GM21447 (cell line): ENCODE data around the gene HOXC5.

Experiments
- ATAC-seq: cut with Tn5 transposase; IDR thresholded peaks from one replicate; pipeline ENCODE4 v1.9.1; 2021; ENCODE audit not compliant: unreplicated experiment

The HOXC5 gene

DNA sequence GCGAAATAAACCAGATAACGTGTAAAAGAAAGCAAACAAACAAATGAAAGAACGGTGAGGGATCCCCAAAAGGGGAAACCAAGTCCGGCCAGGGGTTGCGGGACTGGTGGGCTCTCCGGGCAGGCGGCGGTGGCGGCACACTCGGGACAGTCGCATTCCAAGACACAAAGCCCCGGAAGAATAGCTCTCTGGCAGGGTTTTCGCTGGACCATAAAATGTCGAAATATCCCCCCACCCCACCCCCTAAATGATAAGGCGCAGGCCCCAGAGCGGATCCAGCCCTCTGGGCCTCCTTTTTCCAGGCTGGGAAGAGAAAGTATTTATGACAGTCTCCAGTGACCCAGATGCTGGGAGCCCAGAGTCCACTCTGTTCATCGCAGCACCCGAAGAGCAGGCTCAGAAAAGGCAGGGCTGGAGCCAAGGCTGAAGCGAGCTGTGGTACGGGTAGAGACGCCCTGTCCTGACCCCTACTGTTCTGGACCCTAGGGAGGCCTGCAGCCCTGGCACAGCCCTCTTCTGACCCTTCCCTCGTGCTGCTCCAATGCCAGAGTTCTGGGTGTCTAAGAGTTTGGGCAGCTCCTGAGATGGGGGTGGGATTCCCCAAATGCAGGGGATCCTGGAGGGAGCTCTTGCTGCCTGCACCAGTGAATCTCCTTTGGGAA, 26.2 kb upstream of the HOXC5 start:
- no peak for ATAC-seq

DNA sequence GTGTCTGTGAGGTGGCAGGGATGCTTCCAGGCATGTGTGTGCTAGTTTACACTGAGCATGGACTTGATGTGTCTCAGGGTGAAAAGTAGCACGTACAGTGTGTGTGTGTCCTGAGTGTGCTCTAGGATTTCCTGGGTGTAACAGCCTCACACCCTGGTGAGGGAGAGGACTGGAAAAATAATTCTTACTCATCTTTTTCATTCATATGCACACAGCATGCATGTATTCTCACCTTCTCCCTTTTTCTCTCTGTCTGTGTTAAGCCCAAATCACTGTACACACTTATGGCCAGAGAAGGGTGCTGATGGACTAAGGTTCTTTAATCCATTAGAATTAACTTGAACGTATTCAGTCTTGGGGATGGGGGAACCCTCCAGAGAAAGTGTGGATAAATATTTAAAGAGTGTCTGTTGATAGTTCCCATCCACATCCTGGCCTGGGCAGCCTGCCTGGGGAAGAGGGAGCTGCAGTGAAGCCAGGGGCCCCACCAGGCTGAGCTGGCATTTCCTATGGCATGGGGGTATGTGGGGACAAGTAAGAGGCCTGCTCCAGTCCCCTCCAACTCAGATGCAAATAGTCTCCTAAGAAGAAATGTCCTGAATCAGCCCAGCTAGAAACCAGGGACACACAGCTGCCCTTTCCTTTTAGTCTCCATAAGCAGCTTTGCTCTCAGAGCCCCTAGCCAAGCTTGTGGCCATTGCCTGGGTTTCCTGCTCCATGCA, 25.2 kb upstream of the HOXC5 start:
- no peak for ATAC-seq

DNA sequence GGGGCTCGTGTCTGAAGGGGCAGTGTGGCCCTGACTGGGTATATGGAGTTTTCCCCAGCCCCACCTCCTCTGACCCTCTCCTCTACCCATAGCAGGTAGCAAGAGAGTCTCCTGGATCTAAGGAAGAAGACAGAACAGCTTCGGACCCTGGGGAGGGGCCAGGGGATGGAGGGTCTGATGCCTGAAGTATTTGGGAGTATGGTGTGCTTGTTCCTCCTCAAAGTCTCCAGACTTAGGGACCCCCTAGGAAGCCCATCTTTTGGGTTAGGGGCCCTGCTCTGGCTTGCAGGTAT, 24.6 kb upstream of the HOXC5 start:
- no peak for ATAC-seq

DNA sequence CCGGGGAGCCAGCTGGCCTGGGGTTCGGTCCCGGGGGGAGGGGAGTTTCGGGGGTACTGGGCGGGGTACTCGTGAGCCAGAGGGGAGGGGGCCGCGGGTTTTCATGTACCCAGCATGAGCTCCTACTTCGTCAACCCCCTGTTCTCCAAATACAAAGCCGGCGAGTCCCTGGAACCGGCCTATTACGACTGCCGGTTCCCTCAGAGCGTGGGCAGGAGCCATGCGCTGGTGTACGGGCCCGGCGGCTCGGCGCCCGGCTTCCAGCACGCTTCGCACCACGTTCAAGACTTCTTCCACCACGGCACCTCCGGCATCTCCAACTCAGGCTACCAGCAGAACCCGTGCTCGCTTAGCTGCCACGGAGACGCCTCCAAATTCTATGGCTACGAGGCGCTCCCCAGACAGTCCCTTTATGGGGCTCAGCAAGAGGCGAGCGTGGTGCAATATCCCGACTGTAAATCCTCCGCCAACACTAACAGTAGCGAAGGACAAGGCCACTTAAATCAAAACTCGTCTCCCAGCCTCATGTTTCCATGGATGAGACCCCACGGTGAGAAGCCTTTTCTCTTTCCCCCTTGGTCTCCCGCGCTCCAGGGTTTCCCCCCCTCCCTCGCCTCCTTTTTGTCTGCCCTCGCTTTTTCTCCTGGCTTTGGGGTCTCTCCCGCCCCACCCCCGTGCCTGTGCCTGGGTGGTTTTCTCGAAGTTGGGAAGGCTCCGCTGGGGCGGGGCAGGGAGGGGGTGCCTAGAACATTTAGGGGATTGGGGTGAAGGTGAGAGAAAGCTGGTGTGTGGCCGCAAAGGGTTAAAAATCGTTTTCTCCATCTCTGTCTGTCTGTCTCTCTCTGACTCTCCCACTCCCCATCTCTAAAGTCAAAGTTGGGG, 23.4 kb upstream of the HOXC5 start:
- ATAC-seq, result no peak

DNA sequence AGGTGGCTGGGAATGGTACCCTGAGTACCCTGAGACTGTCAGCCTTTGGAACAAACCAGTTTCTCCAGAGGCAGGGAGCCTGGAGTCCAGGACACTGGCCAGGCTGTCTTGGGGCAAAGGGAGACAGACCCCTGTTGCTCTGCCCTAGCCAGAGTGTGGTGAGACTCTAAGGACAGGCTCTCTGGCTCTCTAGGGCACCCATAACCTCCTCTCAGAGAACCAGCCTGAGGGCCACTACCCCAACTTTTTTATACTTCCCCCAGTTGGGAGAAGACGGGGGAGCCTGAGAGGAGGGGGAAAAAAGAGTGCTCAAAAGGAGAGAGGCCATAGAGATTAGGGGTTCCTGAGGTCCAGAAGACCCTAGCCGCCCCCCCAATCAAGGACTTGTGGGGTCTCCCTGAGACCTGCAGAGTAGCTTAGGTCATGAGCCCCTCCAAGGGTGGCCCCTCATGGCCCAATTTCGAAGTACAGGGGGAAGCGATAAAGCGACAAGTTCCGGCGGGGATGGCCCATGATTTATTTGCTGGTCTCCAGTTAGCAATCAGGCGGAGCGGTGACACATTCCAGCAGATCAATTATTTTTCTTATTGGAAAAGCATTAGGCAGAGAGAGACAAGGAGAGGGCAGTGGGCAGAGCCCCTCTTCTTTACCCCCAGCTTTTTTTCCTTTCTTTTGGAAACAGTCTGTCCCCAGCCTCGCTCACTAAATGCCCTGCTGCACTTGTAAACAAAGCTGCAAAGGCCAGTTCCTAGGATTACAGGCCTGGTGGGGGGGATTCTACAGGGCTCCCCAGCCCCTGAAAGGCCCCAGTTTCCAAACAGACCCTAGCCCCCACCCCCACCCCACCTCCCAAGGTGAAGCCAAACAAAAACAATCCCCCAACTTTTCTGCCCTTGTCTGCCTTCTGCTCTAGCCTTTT, 22.5 kb upstream of the HOXC5 start:
- ATAC-seq, result no peak

DNA sequence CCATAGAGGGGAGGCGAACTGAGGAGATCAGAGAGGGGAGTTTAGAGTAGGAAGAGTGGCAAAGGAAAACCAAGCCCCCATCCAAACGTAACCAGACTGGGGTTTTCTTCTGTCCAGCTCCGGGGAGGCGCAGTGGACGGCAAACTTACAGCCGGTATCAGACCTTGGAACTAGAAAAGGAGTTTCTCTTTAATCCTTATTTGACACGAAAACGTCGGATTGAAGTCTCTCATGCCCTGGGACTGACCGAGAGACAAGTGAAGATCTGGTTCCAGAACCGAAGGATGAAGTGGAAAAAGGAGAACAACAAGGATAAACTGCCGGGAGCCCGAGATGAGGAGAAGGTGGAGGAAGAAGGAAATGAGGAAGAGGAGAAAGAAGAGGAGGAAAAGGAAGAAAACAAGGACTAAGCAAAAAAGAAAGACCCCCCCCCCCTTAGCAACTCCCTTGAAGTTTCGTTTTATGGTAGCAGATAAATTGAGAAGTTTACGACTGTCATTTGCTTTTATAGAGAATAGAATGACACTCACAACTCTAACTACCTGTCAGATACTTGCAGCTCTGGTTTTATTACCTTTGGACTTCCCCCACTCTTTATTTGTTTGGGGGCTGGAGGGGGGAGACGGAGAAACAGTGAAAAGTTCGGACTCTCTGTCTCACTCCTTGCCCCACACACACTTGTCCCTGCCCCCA, 21.7 kb upstream of the HOXC5 start:
- no peak for ATAC-seq

DNA sequence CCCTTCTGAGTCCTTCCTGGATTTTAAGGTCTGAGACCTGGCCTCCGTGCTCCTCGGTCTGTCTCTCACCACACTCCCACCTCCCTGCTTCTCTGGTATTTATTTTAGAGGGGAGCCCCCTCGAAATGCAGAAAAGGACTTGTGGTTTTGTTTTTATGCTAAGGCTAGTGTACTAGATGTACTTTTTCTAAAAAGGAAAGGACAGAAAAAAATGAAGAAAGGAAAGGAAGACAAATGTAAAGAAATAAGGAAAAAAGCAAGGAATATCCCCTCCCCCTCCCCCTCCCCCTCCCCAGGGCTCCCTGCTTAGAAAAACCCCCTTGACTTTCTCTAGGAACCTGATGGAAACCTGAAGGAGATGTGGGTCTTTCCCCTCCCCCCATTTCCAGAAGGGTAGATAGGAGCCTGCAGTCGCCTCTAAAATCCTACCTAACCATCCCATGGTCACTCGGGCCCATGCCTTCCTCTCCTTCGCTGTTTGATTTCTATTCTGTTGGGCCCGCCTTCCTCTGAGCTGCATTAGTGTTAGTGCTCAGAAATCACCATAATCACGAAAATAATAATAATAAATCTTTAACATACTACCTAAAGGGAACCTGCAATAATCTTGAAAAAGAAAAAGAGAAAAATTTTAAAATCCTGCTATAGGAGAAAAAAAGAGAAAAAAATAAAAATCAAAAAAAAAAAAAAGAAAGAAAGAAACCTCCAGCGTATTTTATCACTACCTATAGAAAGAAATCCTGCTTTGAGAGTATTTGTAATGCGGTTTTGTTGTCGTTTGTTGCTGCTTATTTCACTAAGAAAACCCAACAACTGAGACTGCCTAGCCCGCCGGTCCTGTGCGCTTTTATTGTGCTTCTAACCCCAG, 21.0 kb upstream of the HOXC5 start:
- ATAC-seq, result no peak

DNA sequence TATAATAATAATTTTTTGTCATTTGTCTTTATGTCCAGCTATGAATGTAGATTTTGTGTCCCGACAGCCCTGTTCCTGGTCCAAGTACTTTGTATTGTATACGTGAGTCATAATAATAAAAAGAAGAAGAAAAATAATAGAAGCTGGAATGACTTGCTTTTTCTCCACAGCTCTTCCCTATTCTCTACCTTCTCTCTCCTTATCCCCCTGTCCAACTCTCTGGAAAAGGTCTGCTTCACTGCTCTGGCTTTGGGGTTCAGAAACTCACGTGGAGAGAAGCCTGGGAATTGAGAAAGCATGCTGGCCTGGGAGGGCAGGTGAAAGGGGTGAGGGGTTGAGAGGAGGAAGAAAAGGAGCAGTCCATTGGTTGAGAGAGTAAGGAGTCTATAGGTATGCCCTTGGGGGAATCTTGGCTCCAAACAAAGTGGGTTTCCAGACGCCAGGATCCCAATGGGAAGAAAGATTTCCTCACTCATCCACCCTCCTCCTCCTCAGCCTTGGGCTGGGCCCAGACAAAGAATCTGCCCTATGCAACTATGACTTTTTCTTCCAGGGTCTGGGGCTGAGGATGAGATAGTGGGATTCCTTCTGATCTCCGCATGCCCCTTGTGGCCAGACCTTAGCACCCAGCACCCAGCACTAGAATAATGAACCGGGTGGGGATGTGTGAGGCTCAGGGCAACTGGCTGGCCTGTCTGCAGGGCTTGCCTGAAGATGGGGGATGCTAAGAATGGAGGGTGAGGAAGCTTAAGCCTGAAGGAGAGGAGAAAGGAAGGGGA, 20.0 kb upstream of the HOXC5 start:
- no peak for ATAC-seq

DNA sequence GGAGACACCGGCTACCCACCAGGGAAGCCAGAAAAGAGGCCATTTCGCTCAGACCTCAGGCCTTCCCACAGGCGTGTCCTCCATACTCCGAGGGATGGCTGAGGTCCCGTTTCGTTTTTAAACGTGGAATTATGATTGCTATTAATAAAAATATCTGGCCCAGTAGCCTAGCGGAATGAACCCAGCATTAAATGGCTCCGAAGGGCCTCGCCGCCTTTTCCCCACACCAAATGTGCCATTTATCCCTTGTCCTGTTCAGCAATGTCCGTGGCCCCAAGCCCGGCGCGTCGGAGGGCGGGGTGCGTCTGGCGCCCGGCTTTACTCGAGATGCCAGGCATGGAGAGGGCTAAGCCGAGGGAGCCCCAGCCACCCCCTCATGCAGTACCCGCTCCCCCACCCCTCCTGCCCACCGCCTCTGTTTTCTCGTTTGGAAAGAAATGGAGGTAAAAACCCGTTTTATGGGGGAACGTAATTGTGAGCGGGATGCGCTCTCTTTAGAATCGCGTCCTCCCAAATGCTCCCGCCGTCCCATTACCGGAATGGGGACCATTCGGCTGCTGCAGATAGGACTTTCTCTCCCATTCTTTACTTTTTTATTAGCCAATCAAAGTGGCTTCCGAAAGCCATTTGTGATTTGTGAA, 18.4 kb upstream of the HOXC5 start:
- no peak for ATAC-seq

DNA sequence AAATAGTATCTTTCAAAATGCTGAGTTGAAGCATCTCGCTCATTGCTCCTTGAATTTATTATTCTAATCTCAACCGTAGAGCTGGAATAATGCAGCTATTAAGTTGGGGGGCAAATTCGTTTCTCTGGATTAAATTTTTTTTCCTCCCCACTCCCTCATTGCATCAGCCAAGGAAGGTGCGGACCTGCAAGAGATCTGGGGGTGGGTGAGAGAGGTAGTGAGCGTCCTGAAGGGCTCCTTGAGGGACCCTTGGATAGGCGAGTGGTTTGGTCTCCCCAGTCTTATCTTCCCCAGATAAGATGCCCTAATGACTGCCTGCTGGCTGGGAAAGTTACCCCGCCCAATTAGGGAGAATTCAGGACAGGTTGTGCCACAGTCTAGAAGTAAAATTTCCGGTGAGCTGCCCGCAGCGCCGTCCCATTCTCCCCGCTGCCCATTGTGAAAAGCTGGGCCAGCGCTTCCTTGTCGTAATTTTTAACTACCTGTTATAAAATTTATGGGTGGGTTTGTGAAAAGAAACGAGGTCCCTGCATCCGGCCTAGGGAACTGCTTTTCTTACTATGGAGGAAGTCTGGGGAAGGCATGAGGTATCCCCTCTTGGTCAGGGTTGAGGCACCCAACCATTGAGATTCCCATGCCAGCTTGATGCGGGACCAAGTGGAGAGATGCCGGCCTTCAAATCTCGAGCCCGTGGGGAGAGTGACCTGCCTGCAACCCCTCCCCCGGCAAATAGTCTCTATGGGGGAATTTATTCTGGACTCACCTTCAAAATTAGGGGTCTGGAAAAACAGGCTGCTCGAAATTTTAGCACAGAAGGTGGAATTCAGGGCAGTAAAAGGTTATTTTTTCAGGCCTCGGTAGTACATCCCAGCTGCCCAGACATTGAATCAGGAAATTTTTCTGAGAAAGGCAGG, 17.6 kb upstream of the HOXC5 start:
- no peak for ATAC-seq

DNA sequence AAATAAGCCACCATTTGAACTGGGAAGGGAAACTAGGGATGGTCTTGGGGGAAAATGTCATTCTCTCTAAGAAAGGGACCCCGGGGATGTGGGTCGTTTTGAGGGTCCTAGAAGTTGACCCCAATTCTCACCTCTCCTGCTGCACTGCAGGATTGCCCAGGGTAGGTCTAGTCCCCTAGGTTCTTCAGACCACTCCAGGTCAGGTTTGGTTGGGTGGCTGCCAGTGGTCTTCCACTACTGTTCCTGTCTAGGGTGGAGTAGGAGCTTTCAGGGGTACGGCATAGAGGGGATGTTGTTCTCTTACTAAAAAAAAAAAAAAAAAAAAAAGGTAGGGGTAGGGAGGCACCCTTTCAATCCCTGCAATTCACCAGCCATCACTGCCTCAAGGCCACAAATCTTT, 16.8 kb upstream of the HOXC5 start:
- no peak for ATAC-seq

DNA sequence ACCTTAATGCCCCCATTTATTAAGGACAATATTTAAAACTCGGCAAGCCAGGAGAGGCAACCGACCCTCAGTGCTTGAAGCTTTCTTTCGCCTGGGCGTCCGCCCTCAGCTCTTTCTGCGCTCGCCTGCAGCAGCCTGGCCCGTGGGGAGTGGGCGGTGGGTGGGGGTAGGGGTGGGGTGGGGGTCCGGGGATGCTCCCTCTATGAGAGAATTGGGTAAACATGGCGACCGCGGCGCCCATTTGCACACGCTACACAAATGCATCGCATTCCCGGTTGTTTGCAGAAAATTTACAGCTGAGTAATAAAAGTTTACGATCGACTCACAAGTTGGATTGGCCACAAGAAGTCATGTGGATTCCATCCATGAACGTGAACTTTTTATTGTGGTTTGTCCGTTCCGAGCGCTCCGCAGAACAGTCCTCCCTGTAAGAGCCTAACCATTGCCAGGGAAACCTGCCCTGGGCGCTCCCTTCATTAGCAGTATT, 16.3 kb upstream of the HOXC5 start:
- ATAC-seq, result no peak

DNA sequence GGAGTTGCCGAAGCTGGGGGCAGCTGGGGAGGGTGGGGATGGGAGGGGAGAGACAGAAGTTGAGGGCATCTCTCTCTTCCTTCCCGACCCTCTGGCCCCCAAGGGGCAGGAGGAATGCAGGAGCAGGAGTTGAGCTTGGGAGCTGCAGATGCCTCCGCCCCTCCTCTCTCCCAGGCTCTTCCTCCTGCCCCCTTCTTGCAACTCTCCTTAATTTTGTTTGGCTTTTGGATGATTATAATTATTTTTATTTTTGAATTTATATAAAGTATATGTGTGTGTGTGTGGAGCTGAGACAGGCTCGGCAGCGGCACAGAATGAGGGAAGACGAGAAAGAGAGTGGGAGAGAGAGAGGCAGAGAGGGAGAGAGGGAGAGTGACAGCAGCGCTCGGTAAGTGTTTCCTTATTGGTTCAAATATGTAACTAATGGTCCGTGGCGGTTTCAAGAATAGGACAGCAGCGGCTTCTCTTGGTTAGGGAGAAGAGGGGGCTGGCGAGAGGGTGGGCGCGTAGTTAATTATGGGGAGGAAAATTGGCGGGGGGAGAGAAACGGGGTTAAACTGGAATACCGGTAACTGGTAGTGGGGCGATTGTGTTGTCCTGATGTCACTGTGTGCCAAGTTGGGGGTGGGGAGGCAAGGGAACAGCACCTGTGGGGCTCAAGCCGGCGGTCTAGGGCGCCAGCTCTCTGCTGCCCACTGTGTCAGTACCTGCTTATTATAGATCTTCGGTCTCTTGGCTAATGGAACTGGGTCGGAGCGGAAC, 15.6 kb upstream of the HOXC5 start:
- ATAC-seq, result peak; percentile 35

DNA sequence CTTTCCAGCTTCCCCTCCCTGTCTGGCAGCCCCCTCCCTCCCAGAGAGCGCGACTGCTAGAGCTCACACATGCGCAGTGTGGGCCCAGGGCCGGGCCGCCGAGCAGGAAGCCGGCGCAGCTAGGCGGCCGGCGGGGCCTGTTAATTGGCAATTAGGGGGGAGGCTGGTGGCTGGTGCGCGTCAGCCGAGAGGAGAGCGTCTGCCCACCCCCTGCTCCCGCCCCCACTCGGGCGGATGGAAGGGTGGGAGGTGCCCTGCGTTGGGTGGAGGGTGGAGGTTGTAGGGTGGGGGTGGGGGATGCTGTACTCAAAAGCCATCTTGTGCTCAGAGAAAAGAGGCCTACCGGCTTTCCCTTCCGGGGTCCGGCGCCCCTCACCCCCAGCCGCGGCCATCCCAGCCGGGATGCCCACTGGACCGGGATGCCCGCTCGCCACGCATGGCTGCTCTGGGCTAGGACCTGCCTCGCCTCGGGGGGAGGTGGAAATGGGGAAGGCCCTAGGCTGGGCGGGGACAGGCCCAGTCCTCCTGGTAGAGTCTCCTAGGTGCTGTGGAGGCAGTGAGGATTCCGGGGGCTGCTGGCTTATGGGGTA, 14.9 kb upstream of the HOXC5 start:
- ATAC-seq, result peak; percentile 61

DNA sequence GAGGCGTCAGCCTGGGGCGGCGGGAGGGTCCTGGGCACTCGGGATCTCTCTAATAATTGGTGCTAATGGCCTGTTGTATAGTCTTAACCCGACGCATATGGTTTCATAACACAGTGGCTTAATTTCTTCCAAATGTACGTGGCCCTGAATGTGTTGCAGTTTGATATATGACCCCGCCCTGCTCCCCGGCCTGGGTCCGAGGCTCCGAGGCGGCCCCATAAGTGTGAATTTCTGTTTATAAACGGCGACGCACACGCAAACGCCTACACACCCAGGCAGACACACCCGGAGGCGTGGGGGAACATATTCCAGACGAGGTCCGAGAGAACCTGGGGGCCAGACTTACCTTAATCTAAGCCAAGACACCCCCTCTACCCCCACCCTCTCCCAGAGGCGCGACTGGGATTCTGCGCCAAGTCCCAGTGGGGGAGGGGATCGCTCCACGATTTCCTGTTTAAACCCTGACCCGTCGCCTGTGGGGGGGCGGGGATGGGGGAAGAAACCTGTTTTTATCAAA, 14.3 kb upstream of the HOXC5 start:
- no peak for ATAC-seq
